DMS79 treated with DMSO at 0.1 percent for 48 hours (cell line): Measurements from ENCODE around the gene DNM3.

Experiments used
- DNase-seq: peaks from one replicate; lab custom pipeline; 2025; lab: John Stamatoyannopoulos, UW

DNM3 gene

GRCh38 chr1:171871848-171872247, 30.6 kb downstream of the DNM3 start:
- DNase-seq = no peak

- DNase-seq = no peak
Observed at GRCh38 chr1:171872430-171872829, 31.1 kb downstream of the DNM3 start.

GRCh38 chr1:171873664-171874063, 32.4 kb downstream of the DNM3 start:
- DNase-seq = no peak

GRCh38 chr1:171877701-171878100, 36.4 kb downstream of the DNM3 start:
- DNase-seq = no peak

- DNase-seq = no peak
Observed at GRCh38 chr1:171879556-171879955, 38.3 kb downstream of the DNM3 start.

- DNase-seq = no peak
Observed at GRCh38 chr1:171881442-171881841, 40.1 kb downstream of the DNM3 start.

- no peak for DNase-seq
Observed at GRCh38 chr1:171883849-171884248, 42.6 kb downstream of the DNM3 start.

GRCh38 chr1:171884475-171884874, 43.2 kb downstream of the DNM3 start:
- no peak for DNase-seq

- no peak for DNase-seq
Observed at GRCh38 chr1:171890131-171890530, 48.8 kb downstream of the DNM3 start.

- DNase-seq = no peak
Observed at GRCh38 chr1:171896936-171897703, 55.8 kb downstream of the DNM3 start.

- DNase-seq = no peak
Observed at GRCh38 chr1:171898941-171899340, 57.6 kb downstream of the DNM3 start.

- no peak for DNase-seq
Observed at GRCh38 chr1:171899838-171900237, 58.5 kb downstream of the DNM3 start.

- no peak for DNase-seq
Observed at GRCh38 chr1:171901245-171901644, 59.9 kb downstream of the DNM3 start.

- no peak for DNase-seq
Observed at GRCh38 chr1:171902527-171902926, 61.2 kb downstream of the DNM3 start.

- no peak for DNase-seq
Observed at GRCh38 chr1:171904778-171905450, 63.6 kb downstream of the DNM3 start.

GRCh38 chr1:171909711-171910110, 68.4 kb downstream of the DNM3 start:
- DNase-seq = peak; percentile 22

GRCh38 chr1:171910786-171911185, 69.5 kb downstream of the DNM3 start:
- no peak for DNase-seq

- no peak for DNase-seq
Observed at GRCh38 chr1:171911506-171911905, 70.2 kb downstream of the DNM3 start.

- no peak for DNase-seq
Observed at GRCh38 chr1:171912509-171913175, 71.3 kb downstream of the DNM3 start.

- DNase-seq = no peak
Observed at GRCh38 chr1:171913385-171913784, 72.1 kb downstream of the DNM3 start.

GRCh38 chr1:171916315-171916771, 75.0 kb downstream of the DNM3 start:
- no peak for DNase-seq

- no peak for DNase-seq
Observed at GRCh38 chr1:171917331-171917730, 76.0 kb downstream of the DNM3 start.
